GM23338 (cell line): ENCODE data around the gene SUGCT.

Experiments used
- CTCF ChIP-seq, 2 experiments: fragments of 200-600 bp in 1 of 2; sonication (generic) in 1 of 2; conservative IDR thresholded peaks; 2 replicates each; pipeline versions ENCODE4 v1.5.1 to v1.6.1; 2016 to 2017; ENCODE audit warnings: antibody characterized with exemption in 2 of 2, low read depth in 2 of 2, mild to moderate bottlenecking in 2 of 2, moderate library complexity in 1 of 2
- EZH2 ChIP-seq: fragments of 200-600 bp; sonication (generic); IDR thresholded peaks from one replicate; pipeline ENCODE4 v1.8.0; 2017; ENCODE audit warnings: antibody characterized with exemption, mild to moderate bottlenecking, low read depth; ENCODE audit not compliant: unreplicated experiment
- POLR2AphosphoS5 ChIP-seq: IDR thresholded peaks from 2 replicates; pipeline ENCODE4 v1.6.1; 2016; ENCODE audit warnings: antibody characterized with exemption, low read depth
- REST ChIP-seq: IDR thresholded peaks from one replicate; pipeline ENCODE4 v1.6.1; 2018; ENCODE audit warnings: antibody characterized with exemption; ENCODE audit not compliant: unreplicated experiment

GRCh38 chr7:40332516-40332915 is 197.7 kb downstream of the SUGCT start:
- TF ChIP-seq CTCF (conservative IDR thresholded peaks at IDR 0.05; ENCODE audit: low read depth in 2 of 2) (no peak), EZH2 (no peak), POLR2AphosphoS5 (no peak), REST (no peak)
